CD8-positive, alpha-beta memory T cell (primary cell): ENCODE data around the gene PLEKHA1. TPM values are rescaled to one million over a fixed set of nuclear protein-coding genes. Genes with fewer than 3 reads are reported as not detected.

Experiments used
- CTCF ChIA-PET: fragments of 350-600 bp; sonication (Branson Sonifier 250); formaldehyde crosslinking; loops from one replicate; lab custom pipeline; 2021; ENCODE audit warnings: antibody characterized with exemption; lab: Charles Lee
- POLR2A ChIA-PET: fragments of 350-600 bp; sonication (Branson Sonifier 250); formaldehyde crosslinking; loops from one replicate; lab custom pipeline; 2021; ENCODE audit warnings: antibody characterized with exemption; lab: Charles Lee
- DNase-seq, 5 donors: peaks; one replicate each; pipeline versions ENCODE4 v3.0.0 to v3.0.0-alpha.2; 2020 to 2022; ENCODE audit warnings: mixed read lengths in 1 of 5
- H3K27ac ChIP-seq: one replicate; pipeline ENCODE4 v1.7.0; 2013; ENCODE audit warnings: low read depth, mild to moderate bottlenecking, low read length, moderate library complexity
- H3K27me3 ChIP-seq: 2 replicates; pipeline ENCODE4 v1.7.0; 2013; ENCODE audit warnings: low read length, mild to moderate bottlenecking; ENCODE audit not compliant: insufficient read depth, poor library complexity, severe bottlenecking
- H3K36me3 ChIP-seq: 2 replicates; pipeline ENCODE4 v1.7.0; 2013; ENCODE audit warnings: mild to moderate bottlenecking, low read length, moderate library complexity; ENCODE audit not compliant: insufficient read depth
- H3K4me1 ChIP-seq: 2 replicates; pipeline ENCODE4 v1.7.0; 2013; ENCODE audit warnings: mild to moderate bottlenecking, low read length, moderate library complexity; ENCODE audit not compliant: insufficient read depth
- H3K4me3 ChIP-seq: 2 replicates; pipeline ENCODE4 v1.7.0; 2013; ENCODE audit warnings: mild to moderate bottlenecking, low read length
- H3K9me3 ChIP-seq: 2 replicates; pipeline ENCODE4 v1.7.0; 2013; ENCODE audit warnings: mild to moderate bottlenecking, low read length
- H3K27ac Mint-ChIP-seq, 8 donors: one replicate each; pipeline ENCODE4 v1.8.0; 2020 to 2021; ENCODE audit warnings: mixed read lengths in 8 of 8, mild to moderate bottlenecking in 6 of 8, inconsistent platforms in 3 of 8, moderate library complexity in 3 of 8
- H3K27me3 Mint-ChIP-seq, 2 donors: one replicate each; pipeline ENCODE4 v1.8.0; 2020 to 2021; ENCODE audit warnings: mixed read lengths in 2 of 2, mild to moderate bottlenecking in 1 of 2, moderate library complexity in 1 of 2
- H3K36me3 Mint-ChIP-seq, 3 donors: one replicate each; pipeline ENCODE4 v1.8.0; 2020 to 2021; ENCODE audit warnings: mixed read lengths in 3 of 3, inconsistent platforms in 1 of 3, mild to moderate bottlenecking in 1 of 3
- H3K4me1 Mint-ChIP-seq, 3 donors: one replicate each; pipeline ENCODE4 v1.8.0; 2020 to 2021; ENCODE audit warnings: mixed read lengths in 3 of 3, inconsistent platforms in 1 of 3, mild to moderate bottlenecking in 1 of 3
- H3K4me3 Mint-ChIP-seq, 7 donors: one replicate each; pipeline ENCODE4 v1.8.0; 2020 to 2021; ENCODE audit warnings: mixed read lengths in 7 of 7, mild to moderate bottlenecking in 6 of 7, moderate library complexity in 4 of 7, inconsistent platforms in 2 of 7
- H3K9me3 Mint-ChIP-seq, 5 donors: one replicate each; pipeline ENCODE4 v1.8.0; 2020 to 2022; ENCODE audit warnings: mixed read lengths in 5 of 5, mild to moderate bottlenecking in 3 of 5, moderate library complexity in 2 of 5, inconsistent platforms in 1 of 5
- polyA plus RNA-seq: library from polyadenylated mRNA; unstranded; fragments of 300-500 nt; fragmentation: Illumina TruSeq; gene quantifications from one replicate; pipeline ENCODE4 v1.2.3, GENCODE V29; 2021
- total RNA-seq, 2 experiments: library from RNA; stranded (reverse); gene quantifications; one replicate each; pipeline ENCODE4 v1.2.3, GENCODE V29; 2021

Gene PLEKHA1
- total and polyA plus RNA-seq, 3 experiments from 2014 or later = 14.5 to 101 (median 16.8) TPM

- H3K27ac ChIP-seq = no peak overlapping the region
- no peaks in the 10 kb centered on the region for H3K36me3 ChIP-seq
- H3K4me1 ChIP-seq = peaks cover 28% of the 10 kb centered on the region
- Mint-ChIP-seq H3K36me3 (peaks cover 0 to 8% (median 8%) of the 10 kb centered on the region in 3 donors), H3K4me3 (peak overlapping the region; percentile 86 to 93 (median 88)), H3K27ac (peak overlapping the region; percentile 79 to 96 (median 90)), H3K4me1 (peaks cover 34 to 42% (median 40%) of the 10 kb centered on the region in 3 donors), H3K9me3 (no peaks in the 10 kb centered on the region), H3K27me3 (peaks cover 10 to 24% of the 10 kb centered on the region in 2 donors)
- no peaks in the 10 kb centered on the region for H3K27me3 ChIP-seq
- CTCF ChIA-PET = interaction anchor here (0.7 to 1.3 kb wide), 5 partner anchors 14 to 61 kb away, joined by 3 to 7 read pairs (median 4); no protein-coding TSS in a partner anchor
- DNase-seq = no peak
- no peaks in the 10 kb centered on the region for H3K9me3 ChIP-seq
- POLR2A ChIA-PET = interaction anchor here (0.6 to 2.2 kb wide), 11 partner anchors 13 to 780 kb away, joined by 3 to 12 read pairs (median 4); partner anchors contain the start of gene BUB3
- H3K4me3 ChIP-seq = peak overlapping the region; percentile 58
Observed at GRCh38 chr10:122373721-122374120, 787 bp upstream of the PLEKHA1 start.

GRCh38 chr10:122374859-122375678 is 561 bp downstream of the PLEKHA1 start:
- Mint-ChIP-seq H3K36me3 (peaks cover 3 to 17% (median 14%) of the 10 kb centered on the region in 3 donors), H3K27ac (peak overlapping the region; percentile 91 to 99 (median 98)), H3K4me3 (peak overlapping the region; percentile 90 to 98 (median 96)), H3K9me3 (no peaks in the 10 kb centered on the region), H3K27me3 (peaks cover 5 to 14% of the 10 kb centered on the region in 2 donors), H3K4me1 (peaks cover 46 to 54% (median 53%) of the 10 kb centered on the region in 3 donors)
- Histone ChIP-seq H3K4me3 (peak overlapping the region; percentile 77), H3K27ac (peak overlapping the region; percentile 77), H3K9me3 (no peaks in the 10 kb centered on the region), H3K4me1 (peaks cover 41% of the 10 kb centered on the region), H3K27me3 (no peaks in the 10 kb centered on the region), H3K36me3 (no peaks in the 10 kb centered on the region)
- CTCF ChIA-PET = interaction anchor here (1.2 to 1.3 kb wide), 3 partner anchors 12 to 61 kb away, joined by 3 to 7 read pairs (median 4); no protein-coding TSS in a partner anchor
- DNase-seq = peak; percentile 71 to 82 (median 81)
- POLR2A ChIA-PET = interaction anchor here (0.7 to 2.2 kb wide), 13 partner anchors 11 to 779 kb away, joined by 3 to 12 read pairs (median 4); partner anchors contain the start of gene BUB3

- Mint-ChIP-seq H3K27ac (peak overlapping the region; percentile 91 to 99 (median 98)), H3K36me3 (peaks cover 8 to 22% (median 17%) of the 10 kb centered on the region in 3 donors), H3K9me3 (no peaks in the 10 kb centered on the region), H3K27me3 (peaks cover 5 to 7% of the 10 kb centered on the region in 2 donors), H3K4me1 (peaks cover 52 to 61% (median 60%) of the 10 kb centered on the region in 3 donors), H3K4me3 (peak overlapping the region; percentile 90 to 98 (median 96))
- peaks cover 47% of the 10 kb centered on the region for H3K4me1 ChIP-seq
- H3K4me3 ChIP-seq = peak overlapping the region; percentile 77
- DNase-seq = no peak
- no peaks in the 10 kb centered on the region for H3K27me3 ChIP-seq
- H3K9me3 ChIP-seq = no peaks in the 10 kb centered on the region
- ChIA-PET POLR2A (interaction anchor here (0.7 to 2.2 kb wide), 4 partner anchors 14 to 47 kb away, joined by 3 to 12 read pairs (median 4); no protein-coding TSS in a partner anchor), CTCF (no interaction called here)
- H3K36me3 ChIP-seq = no peaks in the 10 kb centered on the region
- peak overlapping the region; percentile 77 for H3K27ac ChIP-seq
Observed at GRCh38 chr10:122375679-122376160, 1.2 kb downstream of the PLEKHA1 start.

- H3K4me3 ChIP-seq = no peak overlapping the region
- Mint-ChIP-seq H3K27me3 (peaks cover 0 to 5% of the 10 kb centered on the region in 2 donors), H3K4me1 (peaks cover 58 to 68% (median 67%) of the 10 kb centered on the region in 3 donors), H3K27ac (peak overlapping the region in 2 of 8 donors; percentile 91 to 99), H3K36me3 (peaks cover 13 to 23% (median 19%) of the 10 kb centered on the region in 3 donors), H3K4me3 (peak overlapping the region; percentile 33 to 97 (median 91)), H3K9me3 (no peaks in the 10 kb centered on the region)
- ChIA-PET POLR2A (no interaction called here), CTCF (no interaction called here)
- no peaks in the 10 kb centered on the region for H3K27me3 ChIP-seq
- DNase-seq = no peak
- H3K9me3 ChIP-seq = no peaks in the 10 kb centered on the region
- no peaks in the 10 kb centered on the region for H3K36me3 ChIP-seq
- H3K4me1 ChIP-seq = peaks cover 50% of the 10 kb centered on the region
- H3K27ac ChIP-seq = no peak overlapping the region
Observed at GRCh38 chr10:122376364-122376961, 2.0 kb downstream of the PLEKHA1 start.

GRCh38 chr10:122379041-122379440 is 4.5 kb downstream of the PLEKHA1 start:
- ChIA-PET CTCF (no interaction called here), POLR2A (no interaction called here)
- Mint-ChIP-seq H3K9me3 (no peaks in the 10 kb centered on the region), H3K4me3 (peak overlapping the region in 2 of 7 donors; percentile 48 to 72), H3K36me3 (peaks cover 18 to 28% (median 19%) of the 10 kb centered on the region in 3 donors), H3K4me1 (peaks cover 70 to 83% (median 80%) of the 10 kb centered on the region in 3 donors), H3K27me3 (no peaks in the 10 kb centered on the region), H3K27ac (peak overlapping the region in 3 of 8 donors; percentile 3 to 73 (median 64))
- no peak overlapping the region for H3K4me3 ChIP-seq
- H3K27me3 ChIP-seq = no peaks in the 10 kb centered on the region
- peaks cover 53% of the 10 kb centered on the region for H3K4me1 ChIP-seq
- DNase-seq = peak in 1 of 5 donors; percentile 11
- no peaks in the 10 kb centered on the region for H3K36me3 ChIP-seq
- H3K9me3 ChIP-seq = no peaks in the 10 kb centered on the region
- no peak overlapping the region for H3K27ac ChIP-seq

- H3K36me3 ChIP-seq = no peaks in the 10 kb centered on the region
- H3K27ac ChIP-seq = no peak overlapping the region
- H3K4me3 ChIP-seq = no peak overlapping the region
- H3K9me3 ChIP-seq = no peaks in the 10 kb centered on the region
- no peak for DNase-seq
- CTCF ChIA-PET = no interaction called here
- Mint-ChIP-seq H3K36me3 (peaks cover 18 to 26% (median 19%) of the 10 kb centered on the region in 3 donors), H3K4me1 (peaks cover 68 to 80% (median 78%) of the 10 kb centered on the region in 3 donors), H3K4me3 (peak overlapping the region in 2 of 7 donors; percentile 38 to 72), H3K27me3 (no peaks in the 10 kb centered on the region), H3K27ac (peak overlapping the region in 2 of 8 donors; percentile 14 to 64), H3K9me3 (no peaks in the 10 kb centered on the region)
- H3K27me3 ChIP-seq = no peaks in the 10 kb centered on the region
- POLR2A ChIA-PET = no interaction called here
- H3K4me1 ChIP-seq = peaks cover 53% of the 10 kb centered on the region
Observed at GRCh38 chr10:122379537-122379936, 5.0 kb downstream of the PLEKHA1 start.

- Histone ChIP-seq H3K9me3 (no peaks in the 10 kb centered on the region), H3K27ac (no peak overlapping the region), H3K4me1 (peaks cover 56% of the 10 kb centered on the region), H3K36me3 (no peaks in the 10 kb centered on the region), H3K27me3 (no peaks in the 10 kb centered on the region), H3K4me3 (no peak overlapping the region)
- Mint-ChIP-seq H3K36me3 (peaks cover 18 to 22% (median 19%) of the 10 kb centered on the region in 3 donors), H3K27me3 (no peaks in the 10 kb centered on the region), H3K4me3 (peak overlapping the region in 2 of 7 donors; percentile 30 to 83), H3K9me3 (no peaks in the 10 kb centered on the region), H3K27ac (peak overlapping the region in 4 of 8 donors; percentile 16 to 79 (median 44)), H3K4me1 (peaks cover 67 to 80% (median 78%) of the 10 kb centered on the region in 3 donors)
- ChIA-PET CTCF (interaction anchor here (1.3 kb wide), 1 partner anchor 38 kb away, joined by 3 read pairs; no protein-coding TSS in a partner anchor), POLR2A (no interaction called here)
- no peak for DNase-seq
Observed at GRCh38 chr10:122380703-122381102, 6.2 kb downstream of the PLEKHA1 start.
